Measurements from ENCODE around the gene IDUA.

The IDUA gene

GRCh38 chr4:956531-957230 is 30.2 kb upstream of the IDUA start:
- peak; percentile 31 for DNase-seq (ENCODE audit: low spot score)

DNA sequence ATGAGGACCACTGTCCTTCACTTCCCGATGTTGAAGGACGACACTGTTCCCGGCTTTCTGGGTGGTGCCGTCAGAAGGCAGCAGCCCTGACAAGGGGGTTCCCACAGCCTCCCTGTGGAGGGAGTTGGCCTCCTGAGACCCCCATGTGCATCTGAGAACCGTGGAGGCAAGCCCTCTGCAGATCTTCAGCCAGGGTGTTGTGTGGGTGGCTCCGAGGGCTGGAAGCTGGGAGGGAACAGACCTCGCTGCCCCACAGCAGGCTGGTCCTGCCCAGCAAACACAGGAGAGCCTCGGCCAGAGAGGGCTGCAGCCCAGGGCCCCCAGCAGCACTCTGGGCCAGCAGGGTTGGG is 29.6 kb upstream of the IDUA start:
- DNase-seq (ENCODE audit: low spot score), result no peak

- peak; percentile 36 for DNase-seq (ENCODE audit: low spot score)
Measured at GRCh38 chr4:957581-958313, 29.1 kb upstream of the IDUA start.

DNA sequence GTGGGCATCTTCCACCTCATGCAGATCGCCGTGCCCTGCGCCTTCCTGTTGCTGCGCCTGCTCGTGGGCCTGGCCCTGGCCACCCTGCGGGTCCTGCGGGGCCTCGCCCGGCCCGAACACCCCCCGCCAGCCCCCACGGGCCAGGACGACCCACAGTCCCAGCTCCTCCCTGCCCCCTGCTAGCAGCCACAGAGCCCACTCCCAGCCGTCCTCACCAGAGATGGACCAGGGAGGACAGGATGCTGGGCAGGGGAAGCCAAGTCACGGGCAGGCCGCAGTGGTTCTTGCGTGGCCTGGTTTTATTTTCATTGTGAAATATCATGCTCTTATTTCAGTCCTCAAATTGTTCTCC is 28.6 kb upstream of the IDUA start:
- DNase-seq (ENCODE audit: low spot score), result peak; percentile 41

GRCh38 chr4:958696-959337 is 28.0 kb upstream of the IDUA start:
- DNase-seq (ENCODE audit: low spot score), result peak; percentile 53

GRCh38 chr4:959338-960139 is 27.3 kb upstream of the IDUA start:
- DNase-seq (ENCODE audit: low spot score), result peak; percentile 45

- DNase-seq (ENCODE audit: low spot score), result peak; percentile 56
Measured at GRCh38 chr4:960140-960635, 26.7 kb upstream of the IDUA start.

DNA sequence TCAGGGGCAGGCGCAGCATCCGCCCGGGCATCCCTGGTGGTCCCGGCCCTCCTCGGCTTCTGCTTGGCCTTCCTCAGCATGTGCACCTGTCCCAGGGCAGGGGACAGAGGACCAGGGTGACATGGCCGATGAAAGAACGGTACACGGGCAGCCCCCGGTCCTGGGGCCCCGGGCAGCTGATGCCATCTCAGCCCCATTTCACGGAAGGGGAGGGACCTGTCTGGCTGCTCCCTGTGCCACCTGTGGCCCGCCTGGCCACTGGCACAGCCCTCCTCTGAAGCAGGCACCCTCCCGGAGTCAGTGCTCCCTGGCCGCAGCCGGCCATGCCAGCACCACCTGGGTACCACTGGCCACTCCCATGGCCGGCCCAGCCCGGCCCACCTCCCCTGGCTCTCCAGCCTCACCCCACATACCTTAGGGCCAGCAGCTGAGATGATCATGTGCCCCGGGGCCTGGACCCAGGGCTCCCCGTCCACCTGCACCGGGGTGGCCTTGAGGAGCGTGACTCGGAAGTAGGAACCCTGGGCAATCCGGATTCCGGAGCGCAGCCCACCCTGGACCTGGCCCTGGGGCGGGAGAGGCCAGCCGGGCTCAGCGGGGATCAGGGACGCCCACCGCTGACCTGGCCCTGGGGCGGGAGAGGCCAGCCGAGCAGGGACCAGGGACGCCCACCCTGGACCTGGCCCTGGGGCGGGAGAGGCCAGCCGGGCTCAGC is 26.1 kb upstream of the IDUA start:
- peak; percentile 62 for DNase-seq (ENCODE audit: low spot score)

DNA sequence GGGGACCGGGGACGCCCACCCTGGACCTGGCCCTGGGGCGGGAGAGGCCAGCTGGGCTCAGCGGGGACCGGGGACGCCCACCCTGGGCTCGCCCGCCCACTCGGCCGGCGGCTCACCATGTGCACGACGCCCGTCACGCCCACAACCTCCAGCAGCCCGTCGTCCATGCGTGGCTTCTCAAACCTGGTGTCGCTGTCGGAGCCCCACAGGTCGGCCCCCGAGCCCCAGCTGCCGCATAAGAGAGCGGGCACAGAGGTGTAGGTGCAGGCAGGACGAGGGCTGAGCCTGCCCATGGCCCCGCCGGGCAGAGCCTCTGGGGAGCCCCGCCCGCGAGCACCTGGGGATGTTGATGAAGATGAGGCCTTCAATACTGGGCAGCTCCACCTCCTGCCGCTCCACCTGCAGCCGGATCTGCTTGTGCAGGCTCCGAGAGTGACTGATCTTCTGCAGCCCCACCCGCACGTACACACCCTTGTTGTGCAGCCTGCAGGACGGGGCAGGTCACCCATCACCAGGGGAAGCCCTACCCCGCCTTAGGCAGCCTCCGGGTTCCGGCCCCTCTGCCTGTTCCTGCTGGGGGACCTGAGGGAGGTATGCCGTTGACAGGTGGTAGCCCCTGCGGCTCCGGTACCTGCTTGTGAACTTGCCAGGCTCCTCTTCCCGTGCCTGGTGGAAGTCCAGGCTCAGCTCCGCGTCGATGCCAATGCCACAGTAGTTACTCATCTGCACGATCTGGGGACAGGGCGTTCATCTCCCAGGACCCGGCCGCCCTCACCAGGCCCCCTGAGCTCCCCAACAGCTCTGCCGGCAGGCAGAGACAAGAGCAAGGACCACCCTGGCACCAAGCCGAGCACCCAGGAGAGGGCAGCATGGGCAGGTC is 25.3 kb upstream of the IDUA start:
- DNase-seq (ENCODE audit: low spot score), result peak; percentile 60

DNA sequence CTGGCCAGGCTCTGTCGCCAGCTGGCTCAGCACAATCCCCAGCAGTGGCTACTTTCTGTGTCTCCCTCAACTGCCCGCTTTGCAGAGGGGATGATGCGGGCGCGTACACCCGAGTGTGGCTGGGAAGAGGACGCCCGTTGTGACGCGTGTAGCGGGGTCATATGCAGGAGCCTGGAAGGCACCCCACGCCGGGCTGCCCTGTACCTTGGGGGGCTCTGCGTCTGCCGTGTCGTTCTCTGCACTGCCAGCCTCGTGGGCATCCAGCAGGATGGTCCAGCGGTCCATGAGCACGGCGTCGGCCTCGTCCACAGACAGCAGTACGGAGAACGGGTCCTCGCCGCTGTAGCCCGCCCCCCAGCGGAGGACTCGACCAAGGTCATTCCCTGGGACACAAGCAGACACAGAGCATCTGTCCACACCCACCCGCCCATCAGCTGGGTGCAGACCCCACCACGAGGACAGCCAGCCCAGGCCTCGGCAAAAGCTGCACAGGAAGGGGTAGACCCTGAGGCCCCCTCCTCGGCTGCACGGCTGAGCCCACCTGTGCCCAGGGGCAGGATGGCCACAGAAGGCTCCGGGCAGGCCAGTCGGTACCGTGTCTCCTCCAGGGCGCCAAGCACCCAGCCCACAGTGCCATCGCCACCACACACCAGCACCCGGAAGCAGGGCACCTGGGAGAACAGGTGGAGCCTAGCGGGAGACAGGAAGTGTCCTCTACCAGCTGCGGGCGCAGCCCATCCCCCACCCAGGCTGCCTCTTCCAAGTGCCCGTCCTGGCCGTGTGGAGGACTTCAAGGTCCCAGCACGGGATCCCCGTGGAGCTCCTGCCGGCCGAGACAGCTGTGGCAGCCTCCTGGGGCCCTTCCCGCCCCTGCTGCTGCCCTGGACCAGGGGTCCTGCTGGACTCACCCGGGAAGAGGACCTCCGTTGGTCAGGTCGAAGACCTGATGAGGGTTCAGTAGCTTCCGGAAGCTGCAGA is 24.3 kb upstream of the IDUA start:
- no peak for DNase-seq (ENCODE audit: low spot score)

DNA sequence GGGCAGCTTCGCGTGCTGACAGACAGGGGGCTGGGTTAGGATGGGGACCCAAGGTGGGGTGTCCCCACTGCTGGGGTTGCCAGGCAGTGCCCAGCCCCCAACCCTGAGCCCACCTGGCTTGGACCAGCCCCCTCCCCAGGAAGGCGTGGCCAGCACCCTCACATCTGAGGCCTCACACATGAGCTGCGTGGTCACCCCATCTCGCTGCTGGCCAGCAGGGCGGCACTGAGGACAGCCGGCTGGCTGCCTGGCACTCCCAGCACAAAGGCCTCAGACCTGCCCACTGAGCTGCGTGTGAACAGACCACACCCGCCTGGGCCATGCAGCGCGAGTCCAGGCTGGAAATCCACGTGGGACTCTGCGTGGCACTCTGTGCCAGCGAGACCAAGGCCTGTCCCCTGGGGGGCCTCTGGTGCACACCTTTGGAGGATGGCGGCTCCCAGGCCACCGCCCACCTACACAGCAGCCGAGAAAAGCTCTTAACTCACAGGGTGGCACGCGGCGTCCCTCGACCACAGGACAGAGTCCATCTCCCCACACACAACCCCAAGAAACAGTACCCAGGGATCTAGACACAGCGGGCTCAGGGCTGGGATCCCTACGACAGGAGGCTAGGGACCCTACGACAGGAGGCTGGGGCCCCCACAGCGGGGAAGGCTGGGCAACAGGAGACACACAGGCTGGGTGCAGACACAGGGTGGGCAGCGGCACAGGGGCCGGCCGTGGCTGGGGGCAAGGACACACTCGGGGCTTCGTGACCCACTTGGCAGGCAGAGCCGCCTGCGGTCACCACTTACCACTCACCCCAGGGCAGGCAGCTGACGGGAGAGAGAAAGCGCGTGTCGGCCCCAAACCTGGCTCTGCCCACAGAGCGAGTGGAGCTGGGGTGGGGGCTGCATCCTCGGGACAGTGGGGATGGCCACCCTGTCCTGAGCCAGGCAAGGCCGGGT is 23.3 kb upstream of the IDUA start:
- DNase-seq (ENCODE audit: low spot score), result no peak

DNA sequence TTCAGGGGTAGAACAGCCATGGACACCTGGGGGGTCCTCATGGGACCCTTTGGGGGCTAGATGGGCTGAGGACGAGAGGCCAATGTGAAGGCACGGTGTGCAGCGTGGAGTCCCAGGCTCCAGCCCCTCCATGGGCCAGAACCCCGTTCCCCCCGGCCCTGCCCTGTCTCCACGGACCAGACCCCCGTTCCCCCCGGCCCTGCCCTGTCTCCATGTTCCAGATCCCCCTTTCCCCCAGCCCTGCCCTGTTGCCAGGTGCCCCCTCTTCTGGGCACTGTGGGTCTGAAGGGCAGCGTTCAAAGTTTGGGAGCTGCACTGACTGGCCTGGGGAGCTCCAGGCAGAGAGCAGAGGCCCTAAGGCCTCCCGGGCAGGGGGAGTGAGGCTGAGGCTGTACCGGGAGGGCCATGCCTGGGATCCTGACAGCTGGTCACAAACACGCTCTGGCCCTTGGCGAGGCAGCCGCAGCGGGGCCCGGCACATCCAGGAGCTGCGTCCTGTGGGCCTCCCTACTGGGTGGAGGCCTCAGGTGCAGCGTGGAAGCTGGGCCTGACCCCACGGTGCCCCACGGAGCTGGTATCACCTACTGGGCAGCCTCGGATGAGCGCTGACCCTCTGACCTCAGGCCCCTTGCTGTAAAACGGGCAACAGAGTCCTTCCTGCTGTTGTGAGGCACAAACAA is 22.4 kb upstream of the IDUA start:
- no peak for DNase-seq (ENCODE audit: low spot score)

DNA sequence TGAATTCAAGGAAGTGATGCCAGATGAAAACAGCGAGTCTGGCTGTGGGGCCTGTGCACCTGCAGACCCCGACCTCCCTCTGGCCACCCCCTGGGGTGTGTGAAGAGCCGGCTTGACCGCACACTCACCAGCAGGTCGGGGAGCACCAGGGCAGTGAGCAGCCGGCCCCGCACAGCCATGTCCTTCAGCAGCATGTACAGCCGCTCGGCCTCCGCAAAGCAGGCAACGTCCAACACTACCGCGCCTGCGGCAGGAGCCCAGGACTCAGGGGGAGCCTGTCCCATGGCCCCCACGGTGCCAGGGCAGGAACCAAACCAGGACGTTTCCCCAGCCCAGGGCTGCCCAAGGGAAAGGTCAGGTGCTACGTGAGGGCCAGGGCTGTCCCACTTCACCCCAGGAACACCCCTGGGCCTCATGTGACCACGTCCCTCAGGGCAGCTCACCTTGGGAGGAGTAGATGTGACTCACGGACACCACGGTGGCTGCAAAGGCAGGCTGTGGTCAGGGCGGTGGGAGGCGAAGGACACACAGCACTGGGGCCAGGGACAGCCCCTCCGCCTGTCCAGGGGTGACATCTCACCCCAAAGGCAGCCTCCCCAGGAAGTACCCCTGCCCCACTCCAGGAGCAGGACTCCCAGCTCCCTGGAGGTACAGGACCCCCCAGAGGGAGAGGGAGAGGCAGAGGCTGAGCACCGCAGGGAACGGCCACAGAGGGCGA is 21.6 kb upstream of the IDUA start:
- no peak for DNase-seq (ENCODE audit: low spot score)

DNA sequence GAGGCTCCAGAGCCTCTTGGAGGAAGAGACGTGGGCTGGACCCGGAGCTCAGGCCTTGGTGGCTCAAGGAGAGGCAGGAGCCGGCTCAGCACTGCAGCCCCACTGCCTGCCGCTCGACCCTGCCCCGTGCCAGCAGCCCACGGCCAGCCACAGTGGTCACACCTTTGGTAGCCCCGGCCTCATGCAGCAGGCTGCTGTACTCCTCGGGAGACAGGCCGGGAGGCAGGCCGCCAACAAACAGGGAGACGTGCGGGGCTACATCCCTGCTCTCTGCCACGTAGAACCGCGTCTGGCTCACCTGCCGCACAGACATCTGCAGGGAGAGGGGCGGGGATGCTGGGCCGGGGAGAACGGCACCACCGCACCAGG is 21.1 kb upstream of the IDUA start:
- no peak for DNase-seq (ENCODE audit: low spot score)

DNA sequence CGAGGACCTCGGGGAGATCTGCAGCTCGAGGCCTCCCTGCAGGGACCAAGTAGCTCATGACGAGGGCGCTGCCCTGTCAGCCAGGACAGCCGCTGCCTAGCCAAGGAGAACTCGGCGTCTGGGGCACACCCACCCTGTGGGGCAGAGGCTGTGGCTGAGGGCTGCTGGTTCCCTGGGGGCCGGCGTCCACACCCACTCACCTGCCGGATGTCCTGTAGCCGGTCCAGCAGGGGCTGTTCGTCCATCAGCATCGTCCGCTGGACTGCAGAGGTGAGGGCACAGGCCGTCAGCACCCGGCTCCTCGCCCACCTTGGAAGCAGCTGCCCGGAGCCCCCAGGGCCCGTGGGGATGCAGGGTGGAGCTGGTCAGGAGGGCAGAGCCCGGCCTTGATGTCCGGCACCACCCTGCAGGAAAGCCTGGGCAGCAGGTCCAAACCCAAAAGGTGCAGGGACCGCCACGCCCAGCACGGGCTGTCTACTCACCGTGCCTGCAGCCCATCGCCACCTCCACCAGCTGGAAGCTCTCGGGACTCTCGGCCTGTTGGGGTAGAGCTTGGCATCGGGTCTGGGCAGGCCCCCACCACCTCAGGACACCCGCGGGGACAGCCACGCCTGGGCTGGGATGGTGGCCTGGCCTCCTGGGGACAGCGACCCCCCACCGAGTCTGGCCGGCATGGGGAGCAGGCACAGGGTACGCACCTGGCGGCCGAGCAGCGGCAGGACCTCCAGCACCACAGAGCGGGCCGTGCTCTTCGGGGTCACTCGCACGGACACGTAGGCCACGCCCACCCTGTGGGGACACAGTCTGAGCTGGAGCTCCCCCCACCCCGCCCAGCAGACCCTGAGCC is 20.4 kb upstream of the IDUA start:
- no peak for DNase-seq (ENCODE audit: low spot score)

All from left forelimb (tissue), 1 donor.